T-helper 9 cell (primary cell): ENCODE measurements around the gene KRTAP10-3.

Source experiments
- DNase-seq: peaks from one replicate; pipeline ENCODE4 v3.0.0-alpha.2; 2020

KRTAP10-3 gene

GRCh38 chr21:44544566-44544965, 14.0 kb downstream of the KRTAP10-3 start:
- no peak for DNase-seq

GRCh38 chr21:44542716-44543115, 15.9 kb downstream of the KRTAP10-3 start:
- DNase-seq, result no peak

- DNase-seq, result no peak
Measured at GRCh38 chr21:44540741-44541288, 17.8 kb downstream of the KRTAP10-3 start.

GRCh38 chr21:44539991-44540666, 18.5 kb downstream of the KRTAP10-3 start, which contains the start of gene KRTAP10-1:
Gene KRTAP10-1, minus strand, starts transcription at chr21:44540195. Its CDS starts 45 bp downstream, at chr21:44540150.
- DNase-seq, result no peak

GRCh38 chr21:44539046-44539445, 19.5 kb downstream of the KRTAP10-3 start:
- DNase-seq, result no peak

- no peak for DNase-seq
Measured at GRCh38 chr21:44537930-44538911, 20.4 kb downstream of the KRTAP10-3 start.

GRCh38 chr21:44535963-44536362, 22.6 kb downstream of the KRTAP10-3 start:
- DNase-seq, result no peak

- no peak for DNase-seq
Measured at GRCh38 chr21:44534688-44535087, 23.9 kb downstream of the KRTAP10-3 start.

- DNase-seq, result no peak
Measured at GRCh38 chr21:44533891-44534627, 24.5 kb downstream of the KRTAP10-3 start.

GRCh38 chr21:44533121-44533890, 25.3 kb downstream of the KRTAP10-3 start:
- no peak for DNase-seq

GRCh38 chr21:44532712-44533111, 25.9 kb downstream of the KRTAP10-3 start:
- no peak for DNase-seq

- no peak for DNase-seq
Measured at GRCh38 chr21:44531606-44532564, 26.7 kb downstream of the KRTAP10-3 start.

- no peak for DNase-seq
Measured at GRCh38 chr21:44530903-44531605, 27.5 kb downstream of the KRTAP10-3 start.

- DNase-seq, result no peak
Measured at GRCh38 chr21:44530221-44530902, 28.2 kb downstream of the KRTAP10-3 start.

- DNase-seq, result no peak
Measured at GRCh38 chr21:44529503-44530125, 29.0 kb downstream of the KRTAP10-3 start.

- DNase-seq, result no peak
Measured at GRCh38 chr21:44529011-44529421, 29.6 kb downstream of the KRTAP10-3 start.

GRCh38 chr21:44528634-44528995, 30.0 kb downstream of the KRTAP10-3 start:
- DNase-seq, result no peak

- DNase-seq, result no peak
Measured at GRCh38 chr21:44527983-44528633, 30.5 kb downstream of the KRTAP10-3 start.
